ENCODE data around the gene TRAM2.
A peak's percentile ranks its signal among the peaks of the same experiment; 100 is the strongest.

The TRAM2 gene

GRCh38 chr6:52544602-52545405, 32.1 kb downstream of the TRAM2 start:
- DNase-seq: no peak

GRCh38 chr6:52543729-52544601, 32.9 kb downstream of the TRAM2 start:
- no peak for DNase-seq

- DNase-seq: no peak
Observed at GRCh38 chr6:52543262-52543661, 33.6 kb downstream of the TRAM2 start.

GRCh38 chr6:52541135-52541534, 35.7 kb downstream of the TRAM2 start:
- no peak for DNase-seq

- DNase-seq: no peak
Observed at GRCh38 chr6:52540286-52540902, 36.5 kb downstream of the TRAM2 start.

- DNase-seq: no peak
Observed at GRCh38 chr6:52539607-52540006, 37.3 kb downstream of the TRAM2 start.

- no peak for DNase-seq
Observed at GRCh38 chr6:52538901-52539354, 37.9 kb downstream of the TRAM2 start.

GRCh38 chr6:52538252-52538900, 38.5 kb downstream of the TRAM2 start:
- DNase-seq: no peak

- DNase-seq: peak in 1 of 2 donors; percentile 1
Observed at GRCh38 chr6:52537001-52537753, 39.7 kb downstream of the TRAM2 start.

GRCh38 chr6:52536424-52536916, 40.4 kb downstream of the TRAM2 start:
- no peak for DNase-seq

- DNase-seq: peak in 1 of 2 donors; percentile 1
Observed at GRCh38 chr6:52535711-52536423, 41.0 kb downstream of the TRAM2 start.

- DNase-seq: no peak
Observed at GRCh38 chr6:52534966-52535390, 41.9 kb downstream of the TRAM2 start.

GRCh38 chr6:52534363-52534762, 42.5 kb downstream of the TRAM2 start:
- DNase-seq: no peak

GRCh38 chr6:52533491-52533890, 43.4 kb downstream of the TRAM2 start:
- DNase-seq: no peak

GRCh38 chr6:52532457-52532856, 44.4 kb downstream of the TRAM2 start:
- no peak for DNase-seq

- no peak for DNase-seq
Observed at GRCh38 chr6:52531834-52532233, 45.0 kb downstream of the TRAM2 start.

GRCh38 chr6:52531396-52531795, 45.5 kb downstream of the TRAM2 start:
- DNase-seq: no peak

- DNase-seq: no peak
Observed at GRCh38 chr6:52530351-52530750, 46.5 kb downstream of the TRAM2 start.

- DNase-seq: no peak
Observed at GRCh38 chr6:52529311-52529710, 47.5 kb downstream of the TRAM2 start.

GRCh38 chr6:52527436-52527835, 49.4 kb downstream of the TRAM2 start:
- DNase-seq: no peak

GRCh38 chr6:52526634-52527033, 50.2 kb downstream of the TRAM2 start:
- DNase-seq: no peak

Measured in CD4-positive, alpha-beta T cell treated with Interferon alpha-2 for 1 hour (primary cell).